Keratinocyte (primary cell): Measurements from ENCODE around the gene ZNF777. TPM values are rescaled to one million over a fixed set of nuclear protein-coding genes. Genes with fewer than 3 reads are reported as not detected.

Source experiments
- DNase-seq: peaks from one replicate; pipeline ENCODE4 v3.0.0-alpha.2; 2011; ENCODE audit warnings: low read depth, missing footprints, low spot score
- FAIRE-seq: peaks from 2 replicates; lab custom pipeline; 2011; peaks lifted over from hg19 to GRCh38; lab: Jason Lieb, UNC
- H2AFZ ChIP-seq: 2 replicates; pipeline ENCODE4 v1.6.0; 2012; ENCODE audit warnings: low read length, control low read depth, inconsistent platforms; ENCODE audit not compliant: control insufficient read depth
- H3K27ac ChIP-seq: 2 replicates; pipeline ENCODE4 v1.5.1; 2011; ENCODE audit warnings: low read length; ENCODE audit not compliant: control insufficient read depth, insufficient read depth
- H3K27me3 ChIP-seq: 3 replicates; pipeline ENCODE4 v1.6.0; 2011; ENCODE audit warnings: low read length; ENCODE audit not compliant: control insufficient read depth, insufficient read depth; ENCODE audit errors: extremely low read depth
- H3K36me3 ChIP-seq, 2 experiments: 2 replicates in 1 of 2; 3 replicates in 1 of 2; pipeline ENCODE4 v1.5.1; 2011; ENCODE audit warnings: low read length in 2 of 2, mild to moderate bottlenecking in 1 of 2; ENCODE audit not compliant: control insufficient read depth in 2 of 2, insufficient read depth in 2 of 2; ENCODE audit errors: extremely low read depth in 1 of 2
- H3K4me1 ChIP-seq: 3 replicates; pipeline ENCODE4 v1.5.1; 2011; ENCODE audit warnings: low read length; ENCODE audit not compliant: control insufficient read depth, insufficient read depth; ENCODE audit errors: extremely low read depth
- H3K4me2 ChIP-seq: 3 replicates; pipeline ENCODE4 v1.6.0; 2011; ENCODE audit warnings: low read depth, low read length; ENCODE audit not compliant: control insufficient read depth, insufficient read depth; ENCODE audit errors: extremely low read depth
- H3K4me3 ChIP-seq, 3 experiments: fragments of 200-600 bp in 1 of 3; sonication (generic) in 1 of 3; 2 replicates in 2 of 3; 3 replicates in 1 of 3; pipeline ENCODE4 v1.5.1; 2011 to 2016; ENCODE audit warnings: low read length in 3 of 3, mild to moderate bottlenecking in 3 of 3, control low read depth in 2 of 3, inconsistent platforms in 1 of 3, low read depth in 1 of 3, mixed read lengths in 1 of 3, mixed run types in 1 of 3, moderate library complexity in 1 of 3; ENCODE audit not compliant: control insufficient read depth in 2 of 3, insufficient read depth in 2 of 3; ENCODE audit errors: extremely low read depth in 1 of 3
- H3K79me2 ChIP-seq: 2 replicates; pipeline ENCODE4 v1.6.0; 2012; ENCODE audit warnings: low read length; ENCODE audit not compliant: control insufficient read depth, insufficient read depth
- H3K9ac ChIP-seq: 3 replicates; pipeline ENCODE4 v1.6.0; 2011; ENCODE audit warnings: low read length; ENCODE audit not compliant: control insufficient read depth, insufficient read depth; ENCODE audit errors: extremely low read depth
- H3K9me1 ChIP-seq: 3 replicates; pipeline ENCODE4 v1.6.0; 2011; ENCODE audit warnings: low read length; ENCODE audit not compliant: control insufficient read depth, insufficient read depth; ENCODE audit errors: extremely low read depth
- H3K9me3 ChIP-seq: 2 replicates; pipeline ENCODE4 v1.5.1; 2012; ENCODE audit warnings: low read depth, low read length; ENCODE audit not compliant: control insufficient read depth
- H4K20me1 ChIP-seq: 3 replicates; pipeline ENCODE4 v1.6.0; 2011; ENCODE audit warnings: low read length; ENCODE audit not compliant: control insufficient read depth, insufficient read depth; ENCODE audit errors: extremely low read depth
- CTCF ChIP-seq, 3 experiments: IDR thresholded peaks in 1 of 3; conservative IDR thresholded peaks in 1 of 3; optimal IDR thresholded peaks in 1 of 3; 2 replicates in 2 of 3; 3 replicates in 1 of 3; pipeline versions ENCODE3 to v1.5.1; 2011; ENCODE audit warnings: low read length in 3 of 3, mild to moderate bottlenecking in 3 of 3, moderate library complexity in 2 of 3, control low read depth in 1 of 3, inconsistent platforms in 1 of 3; ENCODE audit not compliant: insufficient read depth in 2 of 3; ENCODE audit errors: extremely low read depth in 1 of 3
- EZH2 ChIP-seq: IDR thresholded peaks from one replicate; pipeline ENCODE4 v1.6.1; 2012; ENCODE audit warnings: inconsistent platforms, mild to moderate bottlenecking, low read length, moderate library complexity
- dilution Hi-C: fragments of 300-500 bp; cut with MboI; formaldehyde crosslinking; loops from one replicate; pipeline ENCODE4 v1.7.0; 2020; ENCODE audit warnings: low sequenced_read_pairs; ENCODE audit not compliant: extremely low pct_ligation_motif_present
- polyA plus RNA-seq, 5 experiments: library from polyadenylated mRNA; depleted of rRNA in 3 of 5; stranded (reverse) in 3 of 5; stranded (forward) in 1 of 5; unstranded in 1 of 5; fragments of >200 nt; gene quantifications; 1 replicate in 1 of 5; 2 replicates in 3 of 5; 3 replicates in 1 of 5; pipeline versions ENCODE4 v1.2.1 to v1.2.3, GENCODE V29; 2011 to 2012; ENCODE audit warnings: missing spikeins in 2 of 5, low read depth in 1 of 5, low replicate concordance in 1 of 5

The ZNF777 gene
- polyA plus RNA-seq, 1 donor (not counting 4 experiments of a cell fraction or from before 2014, with no cell fraction given) = 4.8 TPM

- no peaks in the 10 kb centered on the region for H3K4me1 ChIP-seq
- H3K4me2 ChIP-seq = no peak overlapping the region
- FAIRE-seq (no peak), DNase-seq (no peak)
- H3K79me2 ChIP-seq = no peaks in the 10 kb centered on the region
- H3K27ac ChIP-seq = no peak overlapping the region
- no peaks in the 10 kb centered on the region for H3K9me1 ChIP-seq
- dilution Hi-C loops = no loop called here
- H3K27me3 ChIP-seq = peaks cover 10% of the 10 kb centered on the region
- TF ChIP-seq EZH2 (no peak), CTCF (optimal IDR thresholded peaks at IDR 0.05 in 1 of 3, IDR thresholded peaks at IDR 0.05 in 1 of 3, conservative IDR thresholded peaks at IDR 0.05 in 1 of 3; ENCODE audit: extremely low read depth in 1 of 3, insufficient read depth in 2 of 3, low read length in 3 of 3) (no peak)
- H3K9me3 ChIP-seq = no peaks in the 10 kb centered on the region
- no peaks in the 10 kb centered on the region for H3K36me3 ChIP-seq
- H2AFZ ChIP-seq = no peak overlapping the region
- no peak overlapping the region for H3K4me3 ChIP-seq
- H3K9ac ChIP-seq = no peak overlapping the region
- no peaks in the 10 kb centered on the region for H4K20me1 ChIP-seq
Measured at GRCh38 chr7:149404396-149404795, 56.5 kb downstream of the ZNF777 start.

- H4K20me1 ChIP-seq = no peaks in the 10 kb centered on the region
- TF ChIP-seq CTCF (optimal IDR thresholded peaks at IDR 0.05 in 1 of 3, IDR thresholded peaks at IDR 0.05 in 1 of 3, conservative IDR thresholded peaks at IDR 0.05 in 1 of 3; ENCODE audit: extremely low read depth in 1 of 3, insufficient read depth in 2 of 3, low read length in 3 of 3) = no peak
- no peak for TF ChIP-seq EZH2
- H3K4me1 ChIP-seq = no peaks in the 10 kb centered on the region
- H3K36me3 ChIP-seq = no peaks in the 10 kb centered on the region
- FAIRE-seq = no peak
- peaks cover 14% of the 10 kb centered on the region for H3K27me3 ChIP-seq
- no peak overlapping the region for H2AFZ ChIP-seq
- no peaks in the 10 kb centered on the region for H3K9me1 ChIP-seq
- DNase-seq = no peak
- H3K4me3 ChIP-seq = no peak overlapping the region
- peaks cover 3% of the 10 kb centered on the region for H3K9me3 ChIP-seq
- no peaks in the 10 kb centered on the region for H3K79me2 ChIP-seq
- H3K9ac ChIP-seq = no peak overlapping the region
- H3K4me2 ChIP-seq = no peak overlapping the region
- dilution Hi-C loops = no loop called here
- H3K27ac ChIP-seq = no peak overlapping the region
Measured at GRCh38 chr7:149398195-149398820, 62.6 kb downstream of the ZNF777 start.
